Rectal smooth muscle tissue (tissue), 1 donor: ENCODE data around the gene CIAO2A.
A peak's percentile ranks its signal among the peaks of the same experiment; 100 is the strongest.
"Not testable (repeated sequence)": the region's sequence is repeated elsewhere in the genome, so short reads cannot be mapped to it uniquely, and the experiment has no call there.

ENCODE experiments used
- H3K27ac ChIP-seq: one replicate; pipeline ENCODE4 v1.7.0; 2013; ENCODE audit warnings: low read depth, low read length, inconsistent platforms
- H3K27me3 ChIP-seq: one replicate; pipeline ENCODE4 v1.7.0; 2013; ENCODE audit warnings: low read length; ENCODE audit not compliant: control insufficient read depth, insufficient read depth
- H3K36me3 ChIP-seq: one replicate; pipeline ENCODE4 v1.7.0; 2013; ENCODE audit warnings: low read length; ENCODE audit not compliant: control insufficient read depth, insufficient read depth
- H3K4me1 ChIP-seq: one replicate; pipeline ENCODE4 v1.7.0; 2013; ENCODE audit warnings: low read length; ENCODE audit not compliant: control insufficient read depth, insufficient read depth
- H3K4me3 ChIP-seq: one replicate; pipeline ENCODE4 v1.7.0; 2013; ENCODE audit warnings: low read length
- H3K9ac ChIP-seq: one replicate; pipeline ENCODE4 v1.7.0; 2013; ENCODE audit warnings: low read length

Gene CIAO2A

GRCh38 chr15:64089543-64090280, 3.9 kb downstream of the CIAO2A start:
- H3K4me1 ChIP-seq = peaks cover 5% of the 10 kb centered on the region
- H3K9ac ChIP-seq = no peak overlapping the region
- no peaks in the 10 kb centered on the region for H3K27me3 ChIP-seq
- H3K36me3 ChIP-seq = peaks cover 4% of the 10 kb centered on the region
- no peak overlapping the region for H3K4me3 ChIP-seq
- H3K27ac ChIP-seq = no peak overlapping the region

DNA sequence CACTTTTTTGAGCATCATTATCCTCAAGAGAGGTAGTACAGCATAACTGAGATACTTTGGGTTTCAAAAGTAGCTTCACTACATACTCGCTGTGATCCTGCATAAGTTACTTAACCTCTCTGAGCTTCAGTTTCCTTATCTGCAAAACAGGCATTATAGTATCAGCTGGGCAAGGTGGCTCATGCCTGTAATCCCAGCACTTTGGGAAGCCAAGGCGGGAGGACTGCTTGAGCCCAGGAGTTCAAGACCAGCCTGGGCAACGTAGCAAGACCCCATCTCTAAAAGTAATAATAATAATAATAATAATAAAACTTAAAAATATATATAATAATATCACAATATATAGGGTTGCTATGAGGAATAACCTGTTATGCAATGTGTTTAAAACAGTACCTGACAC, 10.9 kb downstream of the CIAO2A start:
- Histone ChIP-seq H3K9ac (no peak overlapping the region), H3K4me1 (no peaks in the 10 kb centered on the region), H3K4me3 (no peak overlapping the region), H3K27me3 (no peaks in the 10 kb centered on the region), H3K27ac (no peak overlapping the region), H3K36me3 (peaks cover 4% of the 10 kb centered on the region)

DNA sequence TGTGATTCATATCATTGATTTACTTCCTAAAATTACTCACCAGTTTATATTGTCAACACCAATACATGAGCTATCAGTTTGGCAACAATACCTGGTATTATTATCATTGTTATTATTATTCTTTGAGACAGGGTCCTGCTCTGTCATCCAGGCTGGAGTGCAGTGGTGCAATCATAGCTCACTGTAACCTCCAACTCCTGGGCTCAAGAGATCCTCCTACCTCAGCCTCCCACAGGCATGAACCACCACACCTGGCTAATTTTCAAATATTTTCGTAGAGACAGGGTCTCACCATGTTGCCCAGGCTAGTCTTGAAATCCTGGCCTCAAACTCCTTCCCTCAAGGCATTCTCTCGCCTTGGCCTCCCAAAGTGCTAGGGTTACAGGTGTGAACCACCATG, 20.1 kb downstream of the CIAO2A start:
- H3K4me1 ChIP-seq = peaks cover 12% of the 10 kb centered on the region
- H3K9ac ChIP-seq, H3K36me3 ChIP-seq, H3K27me3 ChIP-seq, H3K27ac ChIP-seq, H3K4me3 ChIP-seq: not testable (repeated sequence)

DNA sequence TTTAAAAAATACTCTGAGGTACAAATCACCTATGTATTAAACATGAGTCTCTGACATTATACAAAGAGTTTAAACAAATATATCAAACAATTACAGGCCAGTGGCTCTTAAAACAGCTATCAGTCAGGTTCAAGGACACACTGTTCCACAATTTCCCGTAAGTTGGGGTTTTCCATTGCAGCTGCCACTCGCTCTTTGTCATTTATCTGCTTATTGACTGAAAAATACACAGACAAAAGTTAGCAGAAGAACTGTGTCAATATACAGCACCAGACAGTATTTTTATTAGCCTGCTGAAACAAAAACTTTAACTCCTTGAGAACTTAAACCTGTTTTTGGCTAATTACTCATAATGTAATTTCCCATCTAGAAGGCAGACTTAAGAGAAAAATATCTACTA, 20.8 kb downstream of the CIAO2A start:
- Histone ChIP-seq H3K4me1 (peaks cover 12% of the 10 kb centered on the region), H3K27ac (no peak overlapping the region), H3K4me3 (no peak overlapping the region), H3K27me3 (no peaks in the 10 kb centered on the region), H3K36me3 (peaks cover 7% of the 10 kb centered on the region), H3K9ac (no peak overlapping the region)

DNA sequence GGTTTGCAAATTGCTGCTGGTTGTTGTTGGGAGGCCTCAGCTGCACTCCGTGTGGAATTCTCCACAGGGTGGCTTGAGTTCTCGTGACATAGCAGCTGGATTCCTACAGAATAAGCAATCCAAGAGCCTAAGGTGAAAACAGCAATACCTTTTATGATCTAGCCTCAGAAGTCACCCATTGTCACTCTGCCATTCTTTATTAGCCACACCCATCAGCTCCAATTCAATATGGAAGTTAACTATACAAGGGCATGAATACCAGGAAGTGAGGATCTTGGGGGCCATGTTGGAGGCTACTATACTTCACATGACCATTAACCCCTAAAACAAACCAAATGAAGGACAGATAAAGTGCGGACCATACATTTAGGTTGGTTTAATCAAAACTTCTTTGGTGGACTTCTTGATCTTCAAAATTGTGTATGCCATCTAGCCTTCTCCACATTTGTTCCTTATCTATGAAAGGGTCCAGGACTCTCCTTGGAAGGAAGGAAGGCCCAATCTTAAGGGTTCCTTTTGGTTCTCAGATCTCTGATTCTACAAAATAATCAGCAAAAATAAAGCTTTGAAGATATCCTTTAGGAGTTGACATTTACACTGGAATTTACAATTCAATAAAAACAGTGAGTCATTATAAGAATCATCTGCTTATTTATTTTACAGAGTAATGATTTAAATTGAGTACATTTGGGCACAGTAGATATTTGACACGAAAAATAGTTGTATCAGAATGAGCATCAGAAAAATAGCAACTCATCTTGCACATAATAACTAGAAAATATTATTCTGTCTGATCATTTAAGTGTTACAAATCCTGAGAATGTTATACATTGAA, 21.5 kb downstream of the CIAO2A start:
- peaks cover 7% of the 10 kb centered on the region for H3K36me3 ChIP-seq
- peaks cover 12% of the 10 kb centered on the region for H3K4me1 ChIP-seq

GRCh38 chr15:64070965-64071851, 22.4 kb downstream of the CIAO2A start:
- Histone ChIP-seq H3K27me3 (no peaks in the 10 kb centered on the region), H3K9ac (no peak overlapping the region), H3K4me3 (no peak overlapping the region), H3K36me3 (peaks cover 7% of the 10 kb centered on the region), H3K4me1 (peaks cover 12% of the 10 kb centered on the region), H3K27ac (peak overlapping the region; percentile 69)

More for the DNA sequence above, 21.5 kb downstream of the CIAO2A start:
- Histone ChIP-seq H3K9ac (no peak overlapping the region), H3K27ac (peak overlapping the region; percentile 69), H3K27me3 (no peaks in the 10 kb centered on the region), H3K4me3 (no peak overlapping the region)

- Histone ChIP-seq H3K4me1 (peaks cover 12% of the 10 kb centered on the region), H3K9ac (no peak overlapping the region)
Observed at GRCh38 chr15:64070106-64070505, 23.5 kb downstream of the CIAO2A start.

DNA sequence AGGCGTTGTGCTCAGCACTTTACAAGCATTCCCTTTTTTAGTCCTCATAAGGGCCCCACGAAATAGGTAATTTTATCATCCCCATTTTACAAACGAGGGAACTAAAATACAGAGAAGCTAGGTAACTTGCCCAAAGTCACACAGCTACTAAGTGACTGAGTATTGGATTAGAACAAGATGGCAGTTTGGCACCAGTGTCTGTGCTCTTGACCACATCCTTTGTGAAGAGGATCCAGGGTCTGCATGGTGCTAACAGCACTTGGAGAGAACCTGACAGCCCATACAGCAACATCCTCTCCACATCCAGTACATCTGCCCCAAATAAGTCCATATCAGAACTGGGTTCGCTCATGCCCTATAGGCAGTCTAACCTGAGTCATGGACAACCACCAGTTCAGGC, 25.5 kb downstream of the CIAO2A start:
- Histone ChIP-seq H3K4me3 (no peak overlapping the region), H3K9ac (no peak overlapping the region), H3K36me3 (peaks cover 7% of the 10 kb centered on the region), H3K27ac (no peak overlapping the region), H3K4me1 (peaks cover 12% of the 10 kb centered on the region), H3K27me3 (no peaks in the 10 kb centered on the region)

More at GRCh38 chr15:64070106-64070505, 23.5 kb downstream of the CIAO2A start:
- Histone ChIP-seq H3K27me3 (no peaks in the 10 kb centered on the region), H3K36me3 (peaks cover 7% of the 10 kb centered on the region), H3K4me3 (no peak overlapping the region), H3K27ac (no peak overlapping the region)

DNA sequence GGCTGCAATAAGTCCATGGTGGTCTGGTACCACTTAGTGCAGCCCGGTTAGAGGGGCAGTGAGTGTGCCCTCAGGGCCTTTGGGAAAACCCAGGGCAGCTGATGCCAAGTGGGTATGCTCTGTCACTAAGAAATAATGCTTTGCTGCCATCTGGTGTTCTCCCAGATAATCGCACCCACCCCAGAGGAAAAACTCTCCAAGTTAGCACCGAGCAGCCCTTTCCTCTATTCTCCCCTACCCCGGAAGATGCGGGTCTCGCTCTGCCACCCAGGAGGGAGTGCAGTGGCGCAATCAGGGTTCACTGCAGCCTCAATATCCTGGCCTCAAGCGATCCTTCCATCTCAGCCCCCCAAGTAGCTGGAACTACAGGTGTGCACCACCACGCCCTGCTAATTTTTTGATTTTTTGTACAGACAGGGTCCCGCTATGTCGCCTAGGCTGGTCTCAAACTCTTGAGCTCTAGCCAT, 26.0 kb downstream of the CIAO2A start:
- Histone ChIP-seq H3K27ac (no peak overlapping the region), H3K4me3 (peak overlapping the region; percentile 27), H3K9ac (no peak overlapping the region), H3K4me1 (peaks cover 12% of the 10 kb centered on the region), H3K36me3 (peaks cover 7% of the 10 kb centered on the region), H3K27me3 (no peaks in the 10 kb centered on the region)

- no peak overlapping the region for H3K27ac ChIP-seq
- H3K4me1 ChIP-seq = peaks cover 5% of the 10 kb centered on the region
- no peak overlapping the region for H3K9ac ChIP-seq
- no peaks in the 10 kb centered on the region for H3K27me3 ChIP-seq
- H3K36me3 ChIP-seq = no peaks in the 10 kb centered on the region
- no peak overlapping the region for H3K4me3 ChIP-seq
Observed at GRCh38 chr15:64066451-64066850, 27.2 kb downstream of the CIAO2A start.

- Histone ChIP-seq H3K36me3 (no peaks in the 10 kb centered on the region), H3K27me3 (no peaks in the 10 kb centered on the region), H3K4me3 (no peak overlapping the region), H3K27ac (no peak overlapping the region), H3K4me1 (no peaks in the 10 kb centered on the region), H3K9ac (no peak overlapping the region)
Observed at GRCh38 chr15:64060716-64061115, 32.9 kb downstream of the CIAO2A start.

DNA sequence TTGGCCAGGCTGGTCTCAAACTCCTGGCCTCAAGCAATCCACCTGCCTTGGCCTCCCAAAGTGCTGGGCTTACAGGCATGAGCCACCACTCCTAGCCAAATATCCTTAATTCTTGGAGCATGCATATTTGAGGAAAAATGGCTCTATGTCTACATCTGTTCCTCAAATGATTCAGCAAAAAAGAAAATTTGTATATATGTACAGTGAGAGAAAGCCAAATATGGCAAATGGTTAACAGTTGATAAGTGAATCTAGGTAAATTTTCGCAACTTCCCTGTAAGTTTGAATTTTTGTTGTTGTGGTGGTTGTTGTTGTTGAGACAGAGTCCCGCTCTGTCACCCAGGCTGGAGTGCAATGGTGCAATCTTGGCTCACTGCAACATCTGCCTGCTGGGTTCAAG, 34.5 kb downstream of the CIAO2A start:
- not testable (repeated sequence) for H3K27ac ChIP-seq, H3K4me1 ChIP-seq, H3K27me3 ChIP-seq, H3K4me3 ChIP-seq, H3K9ac ChIP-seq, H3K36me3 ChIP-seq
